IMR-90 (cell line): ENCODE data around the gene CSF2RB. TPM values are rescaled to one million over a fixed set of nuclear protein-coding genes. Genes with fewer than 3 reads are reported as not detected.

ENCODE experiments used
- ATAC-seq: fragments of 200-7000 bp; cut with Tn5 transposase; 2 replicates; pipeline ENCODE4 v1.9.1; 2020; ENCODE audit warnings: low read depth, mild to moderate bottlenecking, moderate library complexity
- BruUV-seq: library from RNA; stranded (reverse); fragments of 400-500 nt; replicated peaks from 2 replicates; lab custom pipeline; 2021; lab: Mats Ljungman, UMichigan
- CTCF ChIA-PET: fragments of 300-600 bp; formaldehyde crosslinking; extraction: SDS; loops from one replicate; lab custom pipeline; 2021; ENCODE audit warnings: antibody characterized with exemption; lab: Yijun Ruan, JAX
- POLR2A ChIA-PET: fragments of 300-600 bp; sonication (Branson Sonifier 250); formaldehyde crosslinking; loops from one replicate; lab custom pipeline; 2022; ENCODE audit warnings: antibody characterized with exemption; ENCODE audit not compliant: unreplicated experiment; lab: Charles Lee
- DNase-seq: peaks from one replicate; pipeline ENCODE4 v3.0.0; 2013
- H2AFZ ChIP-seq: replicated peaks from 2 replicates; pipeline ENCODE3; 2013; ENCODE audit warnings: low read length, mild to moderate bottlenecking; ENCODE audit not compliant: poor library complexity
- H2AK5ac ChIP-seq: 2 replicates; pipeline ENCODE4 v1.6.1; 2013; ENCODE audit warnings: low read depth, low read length, inconsistent platforms
- H2AK9ac ChIP-seq: replicated peaks from 2 replicates; pipeline ENCODE3; 2013; ENCODE audit warnings: mild to moderate bottlenecking, low read depth, low read length, moderate library complexity; ENCODE audit not compliant: poor library complexity
- H2BK120ac ChIP-seq: 2 replicates; pipeline ENCODE4 v1.6.1; 2013; ENCODE audit warnings: low read depth, low read length, inconsistent platforms
- H2BK15ac ChIP-seq: 3 replicates; pipeline ENCODE4 v1.6.1; 2013; ENCODE audit warnings: low read depth, low read length, inconsistent platforms
- H2BK20ac ChIP-seq: 2 replicates; pipeline ENCODE4 v1.6.1; 2013; ENCODE audit warnings: low read depth, mild to moderate bottlenecking, inconsistent platforms, low read length, moderate library complexity
- H2BK5ac ChIP-seq: 2 replicates; pipeline ENCODE4 v1.6.1; 2013; ENCODE audit warnings: mild to moderate bottlenecking, low read depth, low read length, inconsistent platforms; ENCODE audit not compliant: poor library complexity, severe bottlenecking
- H3K14ac ChIP-seq: replicated peaks from 2 replicates; pipeline ENCODE4 v1.6.1; 2013; ENCODE audit warnings: low read depth, low read length, inconsistent platforms
- H3K18ac ChIP-seq: 2 replicates; pipeline ENCODE4 v1.6.1; 2013; ENCODE audit warnings: low read depth, low read length, control low read depth
- H3K23ac ChIP-seq: 2 replicates; pipeline ENCODE4 v1.6.1; 2013; ENCODE audit warnings: low read depth, low read length, inconsistent platforms
- H3K27ac ChIP-seq: 2 replicates; pipeline ENCODE4 v1.5.1; 2013; ENCODE audit warnings: mild to moderate bottlenecking, control low read depth, low read length; ENCODE audit not compliant: insufficient read depth
- H3K27me3 ChIP-seq: 2 replicates; pipeline ENCODE4 v1.6.1; 2013; ENCODE audit warnings: low read length; ENCODE audit not compliant: control insufficient read depth, insufficient read depth
- H3K36me3 ChIP-seq: 2 replicates; pipeline ENCODE4 v1.6.1; 2013; ENCODE audit warnings: low read length, mixed read lengths; ENCODE audit not compliant: control insufficient read depth, insufficient read depth
- H3K4ac ChIP-seq: 2 replicates; pipeline ENCODE4 v1.6.1; 2013; ENCODE audit warnings: low read depth, low read length, inconsistent platforms
- H3K4me1 ChIP-seq: 2 replicates; pipeline ENCODE4 v1.6.1; 2013; ENCODE audit warnings: low read length, mixed read lengths; ENCODE audit not compliant: control insufficient read depth, insufficient read depth
- H3K4me2 ChIP-seq: 2 replicates; pipeline ENCODE4 v1.6.1; 2013; ENCODE audit warnings: low read depth, mild to moderate bottlenecking, control low read depth, low read length, moderate library complexity
- H3K4me3 ChIP-seq: 2 replicates; pipeline ENCODE4 v1.5.1; 2013; ENCODE audit warnings: low read depth, mild to moderate bottlenecking, control low read depth, low read length, moderate library complexity; ENCODE audit not compliant: insufficient read depth
- H3K56ac ChIP-seq: 2 replicates; pipeline ENCODE4 v1.6.1; 2013; ENCODE audit warnings: low read length, inconsistent platforms; ENCODE audit not compliant: insufficient read depth; ENCODE audit errors: extremely low read depth
- H3K79me1 ChIP-seq, 2 experiments: 2 replicates each; pipeline ENCODE4 v1.6.1; 2013; ENCODE audit warnings: low read length in 2 of 2, inconsistent platforms in 1 of 2, low read depth in 1 of 2
- H3K9ac ChIP-seq: 2 replicates; pipeline ENCODE4 v1.6.1; 2013; ENCODE audit warnings: low read depth, low read length, control low read depth
- H3K9me1 ChIP-seq: 2 replicates; pipeline ENCODE4 v1.6.1; 2013; ENCODE audit warnings: low read length, inconsistent platforms; ENCODE audit not compliant: insufficient read depth
- H3K9me3 ChIP-seq: 2 replicates; pipeline ENCODE4 v1.6.1; 2013; ENCODE audit warnings: low read length; ENCODE audit not compliant: control insufficient read depth, insufficient read depth
- H4K20me1 ChIP-seq: 2 replicates; pipeline ENCODE4 v1.6.1; 2013; ENCODE audit warnings: low read length, inconsistent platforms; ENCODE audit not compliant: insufficient read depth
- H4K5ac ChIP-seq: 2 replicates; pipeline ENCODE4 v1.6.1; 2013; ENCODE audit warnings: mild to moderate bottlenecking, low read depth, low read length, control low read depth
- H4K8ac ChIP-seq, 2 experiments: 2 replicates each; pipeline ENCODE4 v1.6.1; 2013; ENCODE audit warnings: low read depth in 2 of 2, low read length in 2 of 2, control low read depth in 1 of 2, inconsistent platforms in 1 of 2
- H4K91ac ChIP-seq: 2 replicates; pipeline ENCODE4 v1.6.1; 2013; ENCODE audit warnings: low read depth, low read length, inconsistent platforms; ENCODE audit not compliant: insufficient read depth
- CEBPB ChIP-seq: IDR thresholded peaks from 2 replicates; pipeline ENCODE4 v1.6.1; 2012; ENCODE audit warnings: low read depth, low read length, improper control_type of control experiment
- CHD1 ChIP-seq: IDR thresholded peaks from 2 replicates; pipeline ENCODE4 v1.6.1; 2012; ENCODE audit warnings: low read depth, low read length, improper control_type of control experiment
- MAFK ChIP-seq: IDR thresholded peaks from 2 replicates; pipeline ENCODE4 v1.6.1; 2012; ENCODE audit warnings: low read depth, low read length, improper control_type of control experiment
- MXI1 ChIP-seq: IDR thresholded peaks from 2 replicates; pipeline ENCODE4 v1.6.1; 2012; ENCODE audit warnings: low read depth, mild to moderate bottlenecking, low read length, moderate library complexity, borderline replicate concordance
- POLR2A ChIP-seq: IDR thresholded peaks from 2 replicates; pipeline ENCODE4 v1.6.1; 2012; ENCODE audit warnings: mild to moderate bottlenecking, low read depth, low read length
- WGBS, 2 experiments: methylation state at CpG; one replicate each; pipeline versions ENCODE4 v1.1.5 to v1.1.7; 2013; ENCODE audit warnings: missing lambda C conversion rate in 2 of 2; ENCODE audit not compliant: insufficient read length in 1 of 2; ENCODE audit errors: extremely low coverage in 2 of 2; 5-methylcytosine and 5-hydroxymethylcytosine counted together
- dilution Hi-C: fragments of 300-500 bp; cut with HindIII; formaldehyde crosslinking; loops from one replicate; pipeline ENCODE4 v1.14.3; 2018; ENCODE audit warnings: low sequenced_read_pairs; ENCODE audit not compliant: unreplicated experiment
- in situ Hi-C: fragments of 300-500 bp; cut with MboI; formaldehyde crosslinking; loops from 3 replicates; pipeline ENCODE4 v1.14.3; 2019; ENCODE audit warnings: low sequenced_read_pairs, inconsistent platforms, mixed read lengths
- intact Hi-C: fragments of 100-400 bp; cut with micrococcal nuclease; formaldehyde crosslinking; loops from 2 replicates; pipeline ENCODE4 v1.10.0; 2022
- polyA plus RNA-seq, 3 experiments: library from polyadenylated mRNA; depleted of rRNA; stranded (reverse); fragments of >200 nt; gene quantifications; 2 replicates each; pipeline ENCODE4 v1.2.3, GENCODE V29; 2012; ENCODE audit warnings: low replicate concordance in 1 of 3
- total RNA-seq: library from RNA; depleted of rRNA; stranded (reverse); fragments of >200 nt; gene quantifications from 2 replicates; pipeline ENCODE4 v1.2.3, GENCODE V29; 2012
- TF ChIP-seq, protein P1 (sequence below): fragments of 150-350 bp; IDR thresholded peaks from 2 replicates; pipeline ENCODE4 v1.6.1; 2016; ENCODE audit warnings: low read depth, mild to moderate bottlenecking, low read length, moderate library complexity, borderline replicate concordance
- TF ChIP-seq, protein P2 (sequence below): fragments of 150-350 bp; IDR thresholded peaks from 2 replicates; pipeline ENCODE4 v1.6.1; 2017; ENCODE audit warnings: mild to moderate bottlenecking, antibody characterized with exemption, low read length, low read depth

CSF2RB gene
- total and polyA plus RNA-seq, 2 of the 4 experiments (the other 2 are of a cell fraction) = not detected

DNA sequence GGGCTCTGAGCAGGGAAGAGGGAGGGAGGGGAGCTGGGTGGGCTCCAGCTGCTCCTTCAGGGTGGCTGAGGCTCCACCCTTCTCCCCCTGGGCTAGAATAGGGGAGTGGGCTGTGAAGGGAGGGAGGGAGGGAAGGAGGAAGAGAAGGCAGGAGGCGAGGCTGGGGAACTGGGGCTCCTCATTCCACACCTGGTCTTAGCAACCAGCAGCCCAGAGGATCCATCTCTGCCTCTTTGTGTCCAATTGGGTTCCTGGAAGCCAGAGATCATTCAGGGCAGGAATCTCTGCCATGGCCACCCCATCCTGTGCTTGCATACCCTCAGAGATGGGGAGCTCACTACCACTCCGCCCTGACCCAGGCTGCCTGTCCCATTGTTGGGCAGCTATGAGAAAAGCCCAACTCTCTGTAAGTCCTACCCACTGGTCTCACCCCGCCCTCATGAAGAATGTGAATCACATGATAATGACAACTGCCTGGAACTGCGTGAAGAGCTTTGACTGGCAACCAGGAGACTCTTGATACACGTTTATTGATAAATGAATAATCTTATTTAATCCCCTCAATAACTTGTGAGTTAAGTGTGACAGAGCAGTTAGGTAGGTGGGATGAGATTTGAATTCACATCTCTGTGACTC lies 44.8 kb upstream of the CSF2RB start:
- Histone ChIP-seq H2BK20ac (no peak overlapping the region), H3K18ac (no peak overlapping the region), H3K4me3 (no peak overlapping the region), H3K9me1 (no peaks in the 10 kb centered on the region), H3K4me2 (no peak overlapping the region), H3K4ac (no peak overlapping the region), H2BK120ac (no peak overlapping the region), H3K4me1 (no peaks in the 10 kb centered on the region), H3K9ac (no peak overlapping the region), H3K56ac (no peak overlapping the region), H3K27ac (no peak overlapping the region), H2BK15ac (no peak overlapping the region), H2AK5ac (no peak overlapping the region), H4K20me1 (no peaks in the 10 kb centered on the region; the same call in none of the 2 replicates), H3K9me3 (no peaks in the 10 kb centered on the region), H3K27me3 (peaks cover 12% of the 10 kb centered on the region), H2AFZ (no peak overlapping the region), H3K79me1 (no peaks in the 10 kb centered on the region), H4K5ac (no peak overlapping the region), H3K14ac (no peak overlapping the region), H4K91ac (no peak overlapping the region), H3K36me3 (no peaks in the 10 kb centered on the region), H3K23ac (no peak overlapping the region), H2AK9ac (no peak overlapping the region), H2BK5ac (no peak overlapping the region), H4K8ac (no peak overlapping the region)
- dilution Hi-C loops = no loop called here
- in situ Hi-C loops = no loop called here
- ATAC-seq = no peak
- TF ChIP-seq, protein P1, sequence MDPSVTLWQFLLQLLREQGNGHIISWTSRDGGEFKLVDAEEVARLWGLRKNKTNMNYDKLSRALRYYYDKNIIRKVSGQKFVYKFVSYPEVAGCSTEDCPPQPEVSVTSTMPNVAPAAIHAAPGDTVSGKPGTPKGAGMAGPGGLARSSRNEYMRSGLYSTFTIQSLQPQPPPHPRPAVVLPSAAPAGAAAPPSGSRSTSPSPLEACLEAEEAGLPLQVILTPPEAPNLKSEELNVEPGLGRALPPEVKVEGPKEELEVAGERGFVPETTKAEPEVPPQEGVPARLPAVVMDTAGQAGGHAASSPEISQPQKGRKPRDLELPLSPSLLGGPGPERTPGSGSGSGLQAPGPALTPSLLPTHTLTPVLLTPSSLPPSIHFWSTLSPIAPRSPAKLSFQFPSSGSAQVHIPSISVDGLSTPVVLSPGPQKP = no peak
- no peak for TF ChIP-seq POLR2A
- TF ChIP-seq MAFK = no peak
- no peak for TF ChIP-seq MXI1
- no peak for TF ChIP-seq CHD1
- TF ChIP-seq, protein P2, sequence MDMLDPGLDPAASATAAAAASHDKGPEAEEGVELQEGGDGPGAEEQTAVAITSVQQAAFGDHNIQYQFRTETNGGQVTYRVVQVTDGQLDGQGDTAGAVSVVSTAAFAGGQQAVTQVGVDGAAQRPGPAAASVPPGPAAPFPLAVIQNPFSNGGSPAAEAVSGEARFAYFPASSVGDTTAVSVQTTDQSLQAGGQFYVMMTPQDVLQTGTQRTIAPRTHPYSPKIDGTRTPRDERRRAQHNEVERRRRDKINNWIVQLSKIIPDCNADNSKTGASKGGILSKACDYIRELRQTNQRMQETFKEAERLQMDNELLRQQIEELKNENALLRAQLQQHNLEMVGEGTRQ = no peak
- TF ChIP-seq CEBPB = no peak
- CTCF ChIA-PET = interaction anchor here (1.9 kb wide), 1 partner anchor 13 kb away, joined by 6 read pairs; no protein-coding TSS in a partner anchor
- no TSS peak for BruUV-seq
- intact Hi-C loops = no loop called here
- POLR2A ChIA-PET = no interaction called here
- WGBS, 2 experiments = no CpG with 5 or more reads among the region's 5 CpGs
- DNase-seq = no peak
